Osteocyte (in vitro differentiated cells): Measurements from ENCODE around the gene MBNL1. TPM values are rescaled to one million over a fixed set of nuclear protein-coding genes. Genes with fewer than 3 reads are reported as not detected.
"Not testable (repeated sequence)": the region's sequence is repeated elsewhere in the genome, so short reads cannot be mapped to it uniquely, and the experiment has no call there.

Experiments
- DNase-seq: peaks from one replicate; pipeline ENCODE4 v3.0.0; 2021; ENCODE audit warnings: mixed read lengths; ENCODE audit not compliant: unreplicated experiment; ENCODE audit errors: extremely low spot score
- H3K27ac Mint-ChIP-seq: one replicate; pipeline ENCODE4 v1.8.0; 2021; ENCODE audit warnings: mild to moderate bottlenecking, mixed read lengths; ENCODE audit not compliant: unreplicated experiment
- H3K27me3 Mint-ChIP-seq: one replicate; pipeline ENCODE4 v1.8.0; 2021; ENCODE audit warnings: mixed read lengths; ENCODE audit not compliant: unreplicated experiment
- H3K36me3 Mint-ChIP-seq: one replicate; pipeline ENCODE4 v1.8.0; 2021; ENCODE audit warnings: mixed read lengths; ENCODE audit not compliant: unreplicated experiment
- H3K4me1 Mint-ChIP-seq: one replicate; pipeline ENCODE4 v1.8.0; 2021; ENCODE audit warnings: mixed read lengths; ENCODE audit not compliant: unreplicated experiment
- H3K4me3 Mint-ChIP-seq: one replicate; pipeline ENCODE4 v1.8.0; 2021; ENCODE audit warnings: mild to moderate bottlenecking, moderate library complexity, mixed read lengths; ENCODE audit not compliant: unreplicated experiment
- H3K9me3 Mint-ChIP-seq: one replicate; pipeline ENCODE4 v1.8.0; 2021; ENCODE audit warnings: mixed read lengths; ENCODE audit not compliant: unreplicated experiment
- total RNA-seq: library from RNA; stranded (reverse); gene quantifications from 2 replicates; pipeline ENCODE4 v1.2.1, GENCODE V29; 2021
- TF ChIP-seq, protein P1 (sequence below): fragments of 200-600 bp; sonication (generic); IDR thresholded peaks from 2 replicates; pipeline ENCODE4 v1.5.0; 2021; ENCODE audit warnings: antibody characterized with exemption, mild to moderate bottlenecking, moderate library complexity

The MBNL1 gene
- total RNA-seq, 1 donor from 2014 or later = 166 TPM

- peaks cover 35% of the 10 kb centered on the region for H3K4me1 Mint-ChIP-seq
- TF ChIP-seq, protein P1, sequence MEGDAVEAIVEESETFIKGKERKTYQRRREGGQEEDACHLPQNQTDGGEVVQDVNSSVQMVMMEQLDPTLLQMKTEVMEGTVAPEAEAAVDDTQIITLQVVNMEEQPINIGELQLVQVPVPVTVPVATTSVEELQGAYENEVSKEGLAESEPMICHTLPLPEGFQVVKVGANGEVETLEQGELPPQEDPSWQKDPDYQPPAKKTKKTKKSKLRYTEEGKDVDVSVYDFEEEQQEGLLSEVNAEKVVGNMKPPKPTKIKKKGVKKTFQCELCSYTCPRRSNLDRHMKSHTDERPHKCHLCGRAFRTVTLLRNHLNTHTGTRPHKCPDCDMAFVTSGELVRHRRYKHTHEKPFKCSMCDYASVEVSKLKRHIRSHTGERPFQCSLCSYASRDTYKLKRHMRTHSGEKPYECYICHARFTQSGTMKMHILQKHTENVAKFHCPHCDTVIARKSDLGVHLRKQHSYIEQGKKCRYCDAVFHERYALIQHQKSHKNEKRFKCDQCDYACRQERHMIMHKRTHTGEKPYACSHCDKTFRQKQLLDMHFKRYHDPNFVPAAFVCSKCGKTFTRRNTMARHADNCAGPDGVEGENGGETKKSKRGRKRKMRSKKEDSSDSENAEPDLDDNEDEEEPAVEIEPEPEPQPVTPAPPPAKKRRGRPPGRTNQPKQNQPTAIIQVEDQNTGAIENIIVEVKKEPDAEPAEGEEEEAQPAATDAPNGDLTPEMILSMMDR = no peak
Measured at GRCh38 chr3:152334761-152335160, 66.0 kb downstream of the MBNL1 start.

GRCh38 chr3:152335273-152335672 is 66.5 kb downstream of the MBNL1 start:
- DNase-seq = no peak
- Mint-ChIP-seq H3K27ac (no peak overlapping the region), H3K36me3 (peaks cover 20% of the 10 kb centered on the region), H3K4me3 (no peak overlapping the region), H3K9me3 (no peaks in the 10 kb centered on the region), H3K27me3 (no peaks in the 10 kb centered on the region), H3K4me1 (peaks cover 33% of the 10 kb centered on the region)
- TF ChIP-seq, protein P1 = no peak

More at GRCh38 chr3:152334761-152335160, 66.0 kb downstream of the MBNL1 start:
- Mint-ChIP-seq H3K4me3 (no peak overlapping the region), H3K9me3 (no peaks in the 10 kb centered on the region), H3K27ac (no peak overlapping the region), H3K27me3 (no peaks in the 10 kb centered on the region), H3K36me3 (peaks cover 16% of the 10 kb centered on the region)
- no peak for DNase-seq

- Mint-ChIP-seq H3K4me1 (peaks cover 20% of the 10 kb centered on the region), H3K27ac (peak overlapping the region; percentile 10), H3K36me3 (peaks cover 21% of the 10 kb centered on the region)
- DNase-seq, H3K9me3 Mint-ChIP-seq, H3K4me3 Mint-ChIP-seq, H3K27me3 Mint-ChIP-seq: not testable (repeated sequence)
Measured at GRCh38 chr3:152337337-152337736, 68.6 kb downstream of the MBNL1 start.

GRCh38 chr3:152338159-152338720 is 69.5 kb downstream of the MBNL1 start:
- H3K4me1 Mint-ChIP-seq = peaks cover 15% of the 10 kb centered on the region
- no peak overlapping the region for H3K4me3 Mint-ChIP-seq
- H3K9me3 Mint-ChIP-seq = no peaks in the 10 kb centered on the region
- peaks cover 22% of the 10 kb centered on the region for H3K36me3 Mint-ChIP-seq
- TF ChIP-seq, protein P1 = no peak
- DNase-seq = no peak
- H3K27me3 Mint-ChIP-seq = no peaks in the 10 kb centered on the region
- no peak overlapping the region for H3K27ac Mint-ChIP-seq

- Mint-ChIP-seq H3K4me3 (no peak overlapping the region), H3K27me3 (no peaks in the 10 kb centered on the region), H3K36me3 (peaks cover 28% of the 10 kb centered on the region), H3K9me3 (no peaks in the 10 kb centered on the region), H3K27ac (peak overlapping the region; percentile 50), H3K4me1 (peaks cover 19% of the 10 kb centered on the region)
- DNase-seq = no peak
- TF ChIP-seq, protein P1 = no peak
Measured at GRCh38 chr3:152339881-152340505, 71.3 kb downstream of the MBNL1 start.
